Loucy (cell line): ENCODE results near the gene INSC.

ENCODE experiments used
- H2AFZ ChIP-seq: fragments of 200-600 bp; sonication (generic); 2 replicates; pipeline ENCODE4 v1.6.0; 2016; ENCODE audit warnings: antibody characterized with exemption, mild to moderate bottlenecking, low read length, moderate library complexity
- H3F3A ChIP-seq: fragments of 200-600 bp; 2 replicates; pipeline ENCODE4 v1.6.0; 2016; ENCODE audit warnings: antibody characterized with exemption, low read depth, mild to moderate bottlenecking
- H3K27me3 ChIP-seq: fragments of 200-600 bp; sonication (generic); 2 replicates; pipeline ENCODE4 v1.6.1; 2014; ENCODE audit warnings: low read length, mild to moderate bottlenecking; ENCODE audit not compliant: insufficient read depth, poor library complexity, severe bottlenecking
- H3K36me3 ChIP-seq: fragments of 200-600 bp; sonication (generic); 2 replicates; pipeline ENCODE4 v1.6.1; 2016; ENCODE audit warnings: low read length; ENCODE audit not compliant: insufficient read depth
- H3K4me1 ChIP-seq: fragments of 200-600 bp; sonication (generic); 2 replicates; pipeline ENCODE4 v1.5.1; 2014; ENCODE audit warnings: low read length, mild to moderate bottlenecking; ENCODE audit not compliant: insufficient read depth, poor library complexity, severe bottlenecking
- H3K4me2 ChIP-seq: fragments of 200-600 bp; sonication (generic); 2 replicates; pipeline ENCODE4 v1.6.0; 2014; ENCODE audit warnings: antibody characterized with exemption, low read length, low read depth, mild to moderate bottlenecking; ENCODE audit not compliant: poor library complexity, severe bottlenecking
- H3K4me3 ChIP-seq: fragments of 200-600 bp; sonication (generic); 2 replicates; pipeline ENCODE4 v1.5.1; 2014; ENCODE audit warnings: low read length, mild to moderate bottlenecking, mixed read lengths; ENCODE audit not compliant: poor library complexity, severe bottlenecking
- H3K79me2 ChIP-seq: fragments of 200-600 bp; sonication (generic); 2 replicates; pipeline ENCODE4 v1.6.1; 2014; ENCODE audit warnings: low read length; ENCODE audit not compliant: insufficient read depth
- H3K9ac ChIP-seq: fragments of 200-600 bp; sonication (generic); 2 replicates; pipeline ENCODE4 v1.6.0; 2014; ENCODE audit warnings: mild to moderate bottlenecking, low read depth, low read length, moderate library complexity; ENCODE audit not compliant: poor library complexity, severe bottlenecking
- H3K9me2 ChIP-seq: fragments of 200-600 bp; sonication (generic); replicated peaks from 2 replicates; pipeline ENCODE4 v1.6.1; 2016; ENCODE audit warnings: low read depth, low read length, mixed read lengths
- H3K9me3 ChIP-seq: fragments of 200-600 bp; sonication (generic); 2 replicates; pipeline ENCODE4 v1.6.1; 2014; ENCODE audit warnings: mild to moderate bottlenecking, antibody characterized with exemption, low read length, low read depth; ENCODE audit not compliant: insufficient read depth
- H4K20me1 ChIP-seq: fragments of 200-600 bp; sonication (generic); 2 replicates; pipeline ENCODE4 v1.6.0; 2014; ENCODE audit warnings: antibody characterized with exemption, low read length, mild to moderate bottlenecking; ENCODE audit not compliant: insufficient read depth, poor library complexity, severe bottlenecking
- CTCF ChIP-seq: fragments of 200-600 bp; sonication (generic); conservative IDR thresholded peaks from 2 replicates; pipeline ENCODE4 v1.5.1; 2014; ENCODE audit warnings: mild to moderate bottlenecking, antibody characterized with exemption, low read length
- EZH2phosphoT487 ChIP-seq: fragments of 200-600 bp; IDR thresholded peaks from 2 replicates; pipeline ENCODE4 v1.6.1; 2018; ENCODE audit warnings: antibody characterized with exemption, mild to moderate bottlenecking, moderate library complexity, borderline replicate concordance

Gene INSC

GRCh38 chr11:15143855-15144254, 29.1 kb downstream of the INSC start:
- Histone ChIP-seq H3F3A (no peaks in the 10 kb centered on the region), H3K79me2 (no peaks in the 10 kb centered on the region)
- TF ChIP-seq CTCF (no peak), EZH2phosphoT487 (no peak)

GRCh38 chr11:15144347-15144746, 29.6 kb downstream of the INSC start:
- Histone ChIP-seq H3F3A (no peaks in the 10 kb centered on the region), H3K4me1 (no peaks in the 10 kb centered on the region), H3K79me2 (no peaks in the 10 kb centered on the region), H3K27me3 (no peaks in the 10 kb centered on the region), H3K4me2 (no peak overlapping the region), H3K9me3 (no peaks in the 10 kb centered on the region), H3K9me2 (no peaks in the 10 kb centered on the region), H3K36me3 (no peaks in the 10 kb centered on the region), H2AFZ (no peak overlapping the region), H3K9ac (no peak overlapping the region), H3K4me3 (no peak overlapping the region), H4K20me1 (no peaks in the 10 kb centered on the region)
- no peak for TF ChIP-seq EZH2phosphoT487
- no peak for TF ChIP-seq CTCF

More at GRCh38 chr11:15143855-15144254, 29.1 kb downstream of the INSC start:
- no peak overlapping the region for H2AFZ ChIP-seq
- H3K4me1 ChIP-seq: no peaks in the 10 kb centered on the region
- H3K9ac ChIP-seq: no peak overlapping the region
- no peak overlapping the region for H3K4me2 ChIP-seq
- H3K9me3 ChIP-seq: no peaks in the 10 kb centered on the region
- no peak overlapping the region for H3K4me3 ChIP-seq
- no peaks in the 10 kb centered on the region for H3K36me3 ChIP-seq
- no peaks in the 10 kb centered on the region for H3K27me3 ChIP-seq
- H4K20me1 ChIP-seq: no peaks in the 10 kb centered on the region
- no peaks in the 10 kb centered on the region for H3K9me2 ChIP-seq

- Histone ChIP-seq H3K9me2 (no peaks in the 10 kb centered on the region), H3K4me3 (no peak overlapping the region), H3K79me2 (no peaks in the 10 kb centered on the region), H3K9me3 (no peaks in the 10 kb centered on the region), H3K4me1 (no peaks in the 10 kb centered on the region), H3K4me2 (no peak overlapping the region), H3K36me3 (no peaks in the 10 kb centered on the region), H3K9ac (no peak overlapping the region), H3F3A (no peaks in the 10 kb centered on the region), H3K27me3 (no peaks in the 10 kb centered on the region), H4K20me1 (no peaks in the 10 kb centered on the region), H2AFZ (no peak overlapping the region)
- TF ChIP-seq EZH2phosphoT487: no peak
- TF ChIP-seq CTCF: no peak
These were observed 30.4 kb downstream of the INSC start for GRCh38 chr11:15145151-15145550.
